Measurements from ENCODE around the gene POU4F1.
"Not testable (repeated sequence)": the region's sequence is repeated elsewhere in the genome, so short reads cannot be mapped to it uniquely, and the experiment has no call there.

The POU4F1 gene, protein sequence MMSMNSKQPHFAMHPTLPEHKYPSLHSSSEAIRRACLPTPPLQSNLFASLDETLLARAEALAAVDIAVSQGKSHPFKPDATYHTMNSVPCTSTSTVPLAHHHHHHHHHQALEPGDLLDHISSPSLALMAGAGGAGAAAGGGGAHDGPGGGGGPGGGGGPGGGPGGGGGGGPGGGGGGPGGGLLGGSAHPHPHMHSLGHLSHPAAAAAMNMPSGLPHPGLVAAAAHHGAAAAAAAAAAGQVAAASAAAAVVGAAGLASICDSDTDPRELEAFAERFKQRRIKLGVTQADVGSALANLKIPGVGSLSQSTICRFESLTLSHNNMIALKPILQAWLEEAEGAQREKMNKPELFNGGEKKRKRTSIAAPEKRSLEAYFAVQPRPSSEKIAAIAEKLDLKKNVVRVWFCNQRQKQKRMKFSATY

DNA sequence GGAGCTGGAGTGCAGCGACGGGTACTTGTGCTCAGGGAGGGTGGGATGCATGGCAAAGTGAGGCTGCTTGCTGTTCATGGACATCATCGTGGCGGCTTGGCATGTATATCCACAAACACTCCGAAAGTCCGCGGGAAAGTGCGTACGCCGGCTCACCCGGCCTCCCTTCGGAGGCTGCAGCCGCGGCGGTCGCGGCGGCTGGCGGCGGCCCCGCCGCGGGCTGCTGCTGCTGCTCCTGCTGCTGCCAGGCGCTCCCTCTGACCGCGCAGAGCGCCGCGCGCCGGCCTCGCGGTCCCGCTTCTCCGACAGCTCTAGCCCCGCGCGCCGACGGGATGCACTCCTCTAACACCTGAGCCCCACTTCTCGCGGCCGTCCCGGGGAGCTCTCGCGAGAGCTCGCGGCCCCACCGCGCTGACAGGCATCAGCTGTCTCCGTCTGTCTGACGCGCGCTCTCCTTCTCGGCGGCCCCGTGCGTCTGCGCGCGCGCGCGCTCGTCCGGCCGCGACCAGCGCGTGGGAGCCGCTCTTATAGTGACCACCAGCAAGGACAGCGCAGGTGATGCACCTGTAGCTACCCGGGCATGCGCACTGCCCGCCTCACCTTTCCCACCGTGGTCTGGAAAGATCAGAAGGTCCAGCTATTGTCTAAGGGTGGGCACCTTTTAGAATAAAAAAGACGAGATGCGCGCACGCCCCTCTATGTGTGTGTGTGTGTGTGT lies at the start of gene POU4F1:
Gene POU4F1 (minus strand): TSS at position 313 of the 718 bp plus-strand sequence. CDS start 226 bp downstream, at position 87.
- DNase-seq = peak; percentile 81

DNA sequence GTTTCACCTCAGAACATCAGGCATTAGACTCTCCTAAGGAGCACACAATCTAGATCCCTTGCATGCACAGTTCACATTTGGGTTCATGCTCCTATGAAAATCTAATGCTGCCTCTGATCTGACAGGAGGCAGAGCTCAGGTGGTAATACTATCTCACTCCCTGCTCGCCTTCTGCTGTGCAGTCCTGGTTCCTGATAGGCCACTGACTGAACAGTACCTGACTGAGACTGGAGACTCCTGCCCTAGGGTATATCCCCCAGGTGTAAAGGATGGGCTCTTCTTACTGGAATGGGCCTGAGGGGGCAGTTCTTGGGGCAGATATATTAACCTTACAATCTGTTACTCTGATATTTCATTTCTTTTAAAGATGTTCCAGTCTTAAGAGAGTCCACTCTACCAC lies 49.3 kb upstream of the POU4F1 start:
- DNase-seq = no peak

DNA sequence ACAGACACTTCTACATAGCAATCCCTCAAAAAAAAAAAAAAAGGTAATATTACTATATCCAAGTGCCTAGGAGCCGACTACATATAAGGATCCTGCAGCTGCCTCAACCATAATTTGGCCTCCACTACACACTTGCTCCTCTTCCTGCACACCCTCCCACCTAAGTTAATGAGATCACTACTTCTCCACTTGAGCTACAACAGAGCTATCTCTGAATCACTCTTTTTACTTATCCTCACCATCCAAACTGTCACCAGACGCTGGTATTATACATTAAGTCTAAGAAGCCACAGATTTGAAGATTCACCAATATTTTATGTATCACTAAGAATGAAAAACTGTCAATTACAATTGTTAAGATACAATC lies 47.3 kb upstream of the POU4F1 start:
- no peak for DNase-seq

DNA sequence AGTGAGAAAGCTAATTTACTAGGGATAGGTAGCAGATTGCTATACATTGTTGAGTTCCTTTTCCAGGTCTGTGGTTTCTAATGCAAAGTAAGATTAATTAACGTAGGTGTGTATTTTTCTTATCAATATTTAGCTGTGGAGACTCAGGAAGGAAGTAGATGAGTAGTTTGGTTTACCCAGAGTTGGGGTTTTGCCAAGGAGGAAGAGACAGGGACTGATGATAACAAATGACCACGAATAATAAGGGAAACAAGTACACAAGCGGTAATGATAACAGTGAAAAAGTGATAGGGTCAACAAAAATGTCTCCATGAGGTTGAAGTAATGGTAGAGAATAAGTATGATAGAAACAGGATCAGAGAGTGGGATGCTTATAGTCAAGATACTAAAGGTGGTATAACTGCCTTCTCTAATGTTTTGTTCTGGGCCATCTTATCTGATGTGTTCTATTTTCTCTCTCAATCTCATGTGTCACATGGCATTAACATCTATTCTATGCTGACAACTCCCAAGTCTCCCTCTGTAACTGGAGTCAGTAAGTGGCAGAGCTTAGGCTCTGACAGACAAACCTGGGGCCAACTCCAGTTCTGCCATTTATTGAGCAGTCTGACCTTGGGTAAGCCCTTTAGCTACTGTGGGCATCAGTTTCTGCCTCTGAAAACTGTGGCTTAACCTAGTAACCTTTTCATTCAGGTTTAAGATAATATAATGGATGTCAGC lies 46.8 kb upstream of the POU4F1 start:
- no peak for DNase-seq

DNA sequence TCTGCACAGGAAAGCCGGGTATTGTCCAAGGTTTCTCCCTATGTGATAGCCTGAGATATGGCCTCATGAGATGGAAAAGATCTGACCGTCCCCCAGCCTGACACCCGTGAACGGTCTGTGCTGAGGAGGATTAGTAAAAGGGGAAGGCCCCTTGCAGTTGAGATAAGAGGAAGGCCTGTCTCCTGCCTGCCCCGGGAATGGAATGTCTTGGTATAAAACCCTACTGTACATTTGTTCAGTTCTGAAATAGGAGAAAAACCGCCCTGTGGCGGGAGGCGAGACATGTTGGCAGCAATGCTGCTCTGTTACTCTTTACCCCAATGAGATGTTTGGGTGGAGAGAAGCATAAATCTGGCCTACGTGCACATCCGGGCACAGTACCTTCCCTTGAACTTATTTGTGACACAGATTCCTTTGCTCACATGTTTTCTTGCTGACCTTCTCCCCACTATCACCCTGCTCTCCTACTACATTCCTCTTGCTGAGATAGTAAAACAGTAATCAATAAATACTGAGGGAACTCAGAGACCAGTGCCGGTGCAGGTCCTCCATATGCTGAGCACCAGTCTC lies 43.8 kb upstream of the POU4F1 start:
- DNase-seq = not testable (repeated sequence)

DNA sequence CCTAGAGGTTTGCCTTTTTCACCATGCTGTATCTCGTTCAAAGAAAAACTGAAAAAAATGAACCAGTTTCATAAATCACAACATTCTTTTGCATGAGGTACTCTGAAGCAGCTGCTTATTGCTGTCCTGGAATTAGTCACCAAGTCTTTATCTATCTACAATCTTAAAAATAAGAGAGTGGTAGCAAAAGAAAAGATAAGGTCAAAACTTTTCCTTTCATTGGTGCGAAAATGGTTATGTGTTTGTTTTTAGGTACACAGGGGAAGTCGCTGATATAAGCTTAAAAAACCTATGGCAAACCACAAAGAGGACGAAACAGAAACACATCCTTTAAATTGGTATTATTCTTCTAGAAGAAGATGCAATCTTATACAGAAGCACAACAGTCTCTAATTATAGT lies 34.9 kb upstream of the POU4F1 start:
- DNase-seq = no peak

DNA sequence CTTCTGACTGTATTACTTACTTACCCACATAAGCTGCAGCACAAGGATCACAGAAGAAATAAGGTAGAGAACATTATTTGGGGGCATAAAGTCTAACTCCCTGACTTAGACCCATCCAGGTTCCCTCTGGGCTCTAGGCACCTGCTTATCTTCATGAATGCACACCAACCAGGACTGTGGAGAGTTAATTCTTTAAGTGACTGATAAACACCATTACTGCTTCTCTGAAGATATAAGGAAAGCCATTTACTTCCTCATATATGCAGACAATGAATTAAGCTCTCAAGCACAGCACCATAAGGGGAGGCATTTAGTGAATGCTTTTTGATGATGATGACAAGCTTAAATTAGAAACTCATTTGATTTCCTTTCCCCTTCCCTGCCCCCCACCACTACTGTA lies 33.1 kb upstream of the POU4F1 start:
- DNase-seq = no peak

DNA sequence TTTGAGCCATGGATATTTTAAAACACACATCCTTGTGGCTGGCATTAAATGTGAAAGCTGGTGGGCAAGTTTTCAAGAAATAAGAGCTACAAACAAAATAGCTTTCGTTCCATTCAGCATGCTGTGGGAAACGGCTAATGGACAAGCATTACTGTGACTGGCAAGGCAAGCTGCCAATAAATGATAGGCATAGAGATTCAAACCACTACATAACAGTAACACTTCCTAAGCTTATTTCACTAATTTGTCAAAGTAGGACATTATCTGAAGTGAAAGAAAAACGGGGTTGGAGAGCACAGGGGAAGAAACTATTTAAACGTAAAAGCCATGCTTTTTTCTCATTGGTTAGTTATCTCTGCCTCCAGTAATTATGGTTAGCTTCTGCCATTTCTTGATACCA lies 29.6 kb upstream of the POU4F1 start:
- no peak for DNase-seq

DNA sequence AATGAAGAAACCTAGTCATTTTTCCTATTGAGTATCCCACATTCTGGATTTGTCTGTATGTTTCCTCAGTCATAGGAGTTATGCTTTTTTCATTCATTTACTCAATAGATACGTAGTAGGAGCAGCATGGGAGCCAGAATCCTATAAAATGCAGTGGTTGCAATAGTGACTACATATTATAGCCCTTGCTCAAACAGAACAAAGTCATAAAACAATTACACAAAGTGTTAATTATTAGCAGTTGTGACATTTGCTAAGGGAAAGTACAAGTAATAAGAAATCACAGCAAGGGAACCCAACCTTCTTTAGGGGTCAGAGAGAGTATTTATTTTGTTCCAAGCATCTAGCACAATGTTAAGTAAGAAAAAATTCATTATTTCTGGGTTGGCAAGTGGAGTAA lies 27.7 kb upstream of the POU4F1 start:
- DNase-seq = no peak

DNA sequence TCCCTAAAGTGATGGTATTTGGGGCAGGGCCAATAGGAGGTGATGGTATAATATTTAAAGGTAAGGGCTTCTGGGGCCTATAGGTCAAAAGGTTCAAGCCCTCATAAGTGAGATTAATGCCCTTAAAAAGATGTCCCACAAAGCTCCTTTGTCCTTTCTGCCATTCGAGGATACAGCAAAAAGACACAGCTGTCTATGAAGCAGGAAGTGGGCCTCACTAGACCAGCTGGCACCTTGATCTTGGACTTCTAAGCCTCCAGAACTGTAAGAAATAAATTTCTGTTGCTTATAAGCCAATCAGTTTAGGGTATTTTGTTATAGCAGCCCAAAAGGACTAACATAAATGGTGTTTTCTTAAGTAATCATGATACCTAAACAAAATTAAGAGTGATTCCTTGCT lies 27.2 kb upstream of the POU4F1 start:
- no peak for DNase-seq

DNA sequence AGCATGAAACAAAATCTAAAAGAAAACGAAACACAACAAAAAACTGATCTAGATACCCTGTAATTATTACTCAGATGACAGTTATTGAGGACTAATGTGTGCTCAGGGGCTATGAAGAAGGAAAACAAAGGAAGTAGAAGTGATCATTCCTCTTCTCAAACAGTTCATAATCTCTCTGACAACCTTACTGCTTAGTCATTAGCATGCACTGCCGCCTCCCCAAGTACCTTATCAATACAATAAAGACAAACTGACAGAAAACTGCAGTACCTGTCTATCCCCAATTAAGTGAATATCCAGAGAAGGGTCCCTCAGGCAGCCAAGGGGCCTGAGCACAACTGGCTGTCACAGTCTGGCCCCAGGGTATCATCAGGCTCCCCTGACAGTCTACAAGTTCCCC lies 22.0 kb upstream of the POU4F1 start:
- no peak for DNase-seq

DNA sequence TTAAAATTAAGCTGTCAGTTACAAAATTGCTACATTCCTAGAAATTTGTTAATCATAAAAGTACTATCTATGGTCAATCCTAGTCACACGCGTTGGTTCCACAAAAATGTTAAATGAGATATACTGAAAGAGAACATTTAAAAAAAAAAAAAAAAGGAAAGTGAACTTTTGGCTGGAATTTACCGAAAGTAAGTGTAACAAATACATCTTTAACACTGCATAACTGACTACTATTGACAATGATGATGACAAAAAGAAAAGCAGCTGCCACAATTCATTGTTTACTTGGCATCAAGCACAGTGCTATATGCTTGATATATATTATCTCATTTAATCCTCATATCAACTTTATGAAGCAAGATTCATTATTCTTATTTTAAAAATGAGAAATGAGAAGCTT lies 19.8 kb upstream of the POU4F1 start:
- DNase-seq = no peak

DNA sequence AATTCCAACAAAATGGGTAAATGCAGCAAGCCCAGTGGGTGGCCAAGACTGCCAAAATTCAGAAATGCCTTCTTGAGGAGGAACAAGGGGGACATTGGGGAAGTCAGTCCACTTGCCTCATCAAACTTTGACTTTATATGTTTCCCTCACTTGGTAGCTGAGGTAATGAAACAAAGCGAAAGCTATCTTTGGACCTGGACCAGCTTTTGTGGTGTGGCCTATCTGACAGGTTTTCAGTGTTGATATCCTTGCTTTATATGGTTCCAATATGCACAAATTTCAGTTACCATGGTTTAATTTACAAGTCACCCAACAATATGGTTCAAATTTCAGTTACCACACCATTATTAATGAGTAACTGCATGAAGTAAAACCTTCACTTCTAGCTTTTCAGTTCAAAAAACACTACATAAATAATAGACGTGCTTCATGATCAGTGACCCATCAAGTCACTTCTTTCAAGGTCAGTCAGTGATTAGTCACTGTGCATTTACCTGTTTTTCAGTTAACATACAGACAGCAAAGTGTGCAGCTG lies 17.7 kb upstream of the POU4F1 start:
- no peak for DNase-seq

DNA sequence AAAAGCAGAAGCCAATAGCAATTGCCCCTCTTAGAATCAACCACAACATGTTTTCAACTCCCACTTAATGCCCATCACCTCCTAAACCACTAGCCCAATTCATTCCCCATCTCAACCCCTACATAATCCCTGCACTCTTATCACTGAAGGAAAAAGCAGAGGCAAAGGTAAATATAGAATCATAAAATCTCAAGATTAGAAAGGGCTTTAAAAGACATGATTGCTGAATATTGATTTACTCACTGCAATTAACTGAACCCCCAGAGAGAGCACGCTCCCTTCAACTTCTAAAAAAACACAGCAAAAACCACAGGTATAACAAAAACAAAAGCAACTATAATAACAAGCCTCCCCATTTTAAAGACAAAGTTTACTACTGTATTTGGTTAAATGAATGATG lies 15.1 kb upstream of the POU4F1 start:
- DNase-seq = no peak

DNA sequence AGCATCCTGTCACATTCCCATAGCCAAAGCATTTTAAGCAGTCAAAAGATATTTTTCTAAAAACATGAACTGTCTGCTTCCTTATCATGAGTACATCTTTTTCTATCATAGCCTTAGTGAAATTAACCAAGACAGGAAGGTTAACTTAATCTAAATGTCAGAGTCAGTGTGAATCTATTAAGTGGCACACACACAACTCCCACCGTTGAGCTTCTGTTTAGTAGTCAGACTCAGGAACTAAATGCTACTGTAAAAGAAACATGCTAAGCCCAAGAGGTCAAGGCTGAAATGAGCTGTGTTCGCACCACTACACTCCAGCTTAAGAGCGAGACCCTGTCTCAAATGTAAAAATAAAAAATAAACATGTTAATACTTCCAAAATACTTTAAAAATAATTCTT lies 7.7 kb upstream of the POU4F1 start:
- no peak for DNase-seq

DNA sequence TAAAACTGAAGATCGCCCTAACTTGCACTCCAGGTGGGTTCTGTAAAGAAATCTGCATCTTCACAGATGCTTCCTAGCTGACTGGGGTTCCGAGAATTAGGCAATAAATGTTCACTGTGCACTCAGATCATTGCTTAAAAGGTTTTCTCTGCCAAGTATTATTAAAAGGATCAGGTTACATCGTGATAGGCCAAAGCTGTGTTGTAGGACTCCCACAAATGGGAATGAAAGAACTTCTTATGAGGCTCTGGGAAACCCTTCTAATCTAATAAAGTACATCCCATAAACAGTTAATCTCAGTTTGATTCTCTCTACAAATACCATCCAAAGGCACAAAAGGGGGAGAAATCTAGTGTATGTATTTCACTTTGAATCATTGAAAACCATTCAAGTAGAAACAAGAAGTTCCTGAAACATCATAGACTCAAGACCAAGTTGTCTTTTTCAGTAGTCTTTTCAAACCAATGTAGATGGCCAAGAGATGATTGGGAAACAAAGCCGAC lies 7.1 kb upstream of the POU4F1 start:
- peak; percentile 69 for DNase-seq

DNA sequence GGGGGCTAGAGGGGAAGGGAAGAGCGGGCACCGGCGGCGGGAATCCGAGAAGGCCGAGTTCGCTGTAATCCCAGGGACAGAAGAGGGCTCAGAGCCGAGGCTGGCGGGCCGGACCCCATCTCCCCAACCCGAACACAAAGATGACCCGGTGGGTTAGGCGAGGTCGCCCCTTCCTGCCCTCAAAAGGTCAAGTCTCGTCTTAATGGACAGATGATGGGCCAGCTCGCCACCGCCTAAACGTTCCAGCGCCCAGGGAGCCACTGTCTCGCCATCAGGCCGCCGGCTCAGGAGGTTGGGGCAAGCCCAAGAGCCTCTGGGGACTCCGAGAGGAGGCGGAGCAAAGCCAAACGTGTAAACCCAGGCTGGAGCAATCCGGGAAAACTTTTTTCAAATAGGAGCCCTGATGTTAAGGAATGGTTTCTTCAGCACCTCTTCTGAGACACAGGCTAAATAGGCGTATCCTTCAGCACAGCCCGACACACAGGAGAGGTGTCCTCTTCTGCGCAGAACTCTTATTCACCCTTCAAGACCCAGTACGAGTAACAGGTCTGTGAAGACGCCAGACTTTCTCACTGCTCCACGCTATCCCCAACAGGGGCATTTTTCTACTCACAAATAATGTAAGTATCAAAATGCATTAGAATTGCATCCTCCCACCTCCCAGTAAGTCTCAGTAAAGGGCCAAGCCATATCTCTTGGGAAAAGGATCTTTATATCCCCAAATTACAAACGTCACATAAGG lies 6.3 kb upstream of the POU4F1 start:
- peak; percentile 24 for DNase-seq

DNA sequence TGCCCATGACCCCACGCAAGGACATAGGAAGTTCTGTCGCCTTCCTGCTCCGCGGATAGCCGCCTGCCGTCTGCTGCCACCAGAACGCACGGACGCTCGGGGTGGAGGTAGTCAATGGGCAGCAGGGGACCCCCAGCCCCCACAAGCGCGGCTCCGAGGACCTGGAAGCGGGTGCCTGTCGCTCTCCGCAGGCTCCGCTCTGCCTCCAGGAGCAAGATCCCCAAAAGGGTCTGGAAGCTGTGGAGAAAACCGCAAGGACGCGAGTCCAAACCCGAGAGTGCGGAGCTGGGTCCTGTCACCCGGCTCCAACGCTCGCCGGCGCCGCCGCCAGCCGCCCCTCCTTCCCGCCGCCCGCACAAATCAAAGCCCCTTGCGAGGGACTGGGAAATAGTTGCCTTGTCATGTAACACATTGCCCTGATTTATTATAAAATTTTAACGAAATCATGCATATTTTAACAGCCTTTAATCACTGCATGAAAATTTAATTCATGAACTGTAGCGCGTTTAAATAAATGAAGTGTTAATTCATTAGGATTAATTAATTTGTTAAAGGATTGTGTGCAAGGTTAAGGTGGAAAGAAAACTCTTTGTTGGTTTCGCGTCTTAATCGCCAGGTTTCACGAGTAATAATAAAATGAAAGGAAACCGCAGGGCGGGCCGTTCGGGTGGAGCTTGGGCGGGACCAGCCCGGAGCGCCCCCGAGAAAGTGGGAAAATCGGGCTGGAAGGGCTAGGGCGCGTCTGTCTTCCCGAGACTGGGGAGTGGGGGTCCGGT lies 5.5 kb upstream of the POU4F1 start:
- no peak for DNase-seq

DNA sequence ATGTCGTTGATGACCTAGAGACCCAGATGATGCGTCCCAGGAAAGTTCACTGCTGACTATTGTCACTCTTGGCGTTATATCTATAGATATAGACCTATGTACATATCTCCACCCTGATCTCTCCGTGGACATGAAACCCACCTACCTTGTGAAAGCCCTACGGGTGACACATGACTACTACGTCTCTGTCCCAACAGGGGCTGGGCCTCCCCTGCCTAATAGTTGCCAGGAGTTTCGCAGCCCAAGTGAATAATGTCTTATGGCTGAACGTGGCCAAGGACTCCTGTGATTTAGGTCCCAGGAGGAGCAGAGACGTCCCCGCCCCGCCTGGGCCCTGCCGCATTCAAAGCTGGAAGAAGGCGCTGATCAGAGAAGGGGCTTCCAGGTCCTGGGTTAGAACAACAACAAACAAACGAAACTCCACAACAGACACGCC lies 4.9 kb upstream of the POU4F1 start:
- no peak for DNase-seq

DNA sequence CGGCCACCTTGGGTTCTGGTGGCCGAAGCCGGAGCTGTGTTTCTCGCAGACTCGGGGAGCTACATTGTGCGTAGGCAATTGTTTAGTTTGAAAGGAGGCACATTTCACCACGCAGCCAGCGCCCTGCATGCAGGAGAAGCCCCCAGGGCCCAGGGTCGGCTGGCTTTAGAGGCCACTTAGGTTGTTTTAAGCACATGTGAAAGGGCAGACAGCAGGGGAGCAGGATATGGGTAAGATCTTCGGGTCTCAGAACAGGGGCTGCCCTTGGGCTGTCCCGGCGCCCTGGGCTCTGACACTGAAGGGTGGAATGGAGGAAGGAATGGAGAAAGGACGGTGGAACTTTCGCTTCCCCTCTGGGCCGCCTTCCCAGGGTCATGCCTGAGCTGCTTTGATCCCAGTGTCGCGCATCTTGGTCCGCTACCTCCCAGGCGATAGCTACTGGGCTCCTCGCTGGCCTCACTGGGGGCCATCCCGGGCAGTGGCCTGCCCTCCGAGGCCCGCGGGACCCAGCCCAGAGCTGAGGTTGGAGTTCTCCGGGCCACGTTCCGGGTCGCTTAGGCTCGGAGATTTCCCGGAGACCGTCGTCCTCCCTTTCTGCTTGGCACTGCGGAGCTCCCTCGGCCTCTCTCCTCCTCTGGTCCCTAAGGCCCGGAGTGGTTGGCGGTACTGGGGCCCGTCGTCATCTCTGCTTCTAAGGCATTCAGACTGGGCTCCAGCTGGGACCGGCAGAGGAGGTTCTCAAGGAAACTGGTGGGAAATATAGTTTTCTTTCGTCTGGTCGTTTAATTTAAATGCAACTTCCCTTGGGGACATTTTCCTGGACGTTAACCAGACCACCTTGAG lies 4.3 kb upstream of the POU4F1 start:
- no peak for DNase-seq
